ENCODE data around the gene SPAG17. TPM values are rescaled to one million over a fixed set of nuclear protein-coding genes. Genes with fewer than 3 reads are reported as not detected.
A peak's percentile ranks its signal among the peaks of the same experiment; 100 is the strongest.

The SPAG17 gene
- total RNA-seq, 1 experiment from 2014 or later, result not detected

DNA sequence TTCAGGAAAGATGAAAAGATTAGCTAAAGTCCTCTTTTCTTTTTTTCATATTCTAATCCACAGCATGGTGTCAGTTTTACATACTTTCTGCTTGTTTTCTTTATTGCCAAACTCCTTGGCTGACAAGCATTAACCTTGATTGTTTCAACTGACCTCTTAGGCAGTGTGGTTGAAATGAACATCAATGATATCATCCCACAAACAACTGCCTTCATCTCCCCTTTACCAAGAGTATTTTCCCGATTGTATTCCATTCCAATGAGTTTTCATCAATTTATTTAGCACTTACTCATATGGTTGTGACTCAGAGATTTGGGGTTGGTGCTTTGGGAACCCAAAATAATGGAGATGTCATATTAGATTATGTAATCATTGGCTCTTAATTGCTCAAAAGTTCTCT is 71.8 kb downstream of the SPAG17 start:
- Histone ChIP-seq H3K9me3 (no peaks in the 10 kb centered on the region), H3K4me3 (no peak overlapping the region), H3K27me3 (no peaks in the 10 kb centered on the region), H3K36me3 (no peaks in the 10 kb centered on the region)
- peak; percentile 14 for DNase-seq

DNA sequence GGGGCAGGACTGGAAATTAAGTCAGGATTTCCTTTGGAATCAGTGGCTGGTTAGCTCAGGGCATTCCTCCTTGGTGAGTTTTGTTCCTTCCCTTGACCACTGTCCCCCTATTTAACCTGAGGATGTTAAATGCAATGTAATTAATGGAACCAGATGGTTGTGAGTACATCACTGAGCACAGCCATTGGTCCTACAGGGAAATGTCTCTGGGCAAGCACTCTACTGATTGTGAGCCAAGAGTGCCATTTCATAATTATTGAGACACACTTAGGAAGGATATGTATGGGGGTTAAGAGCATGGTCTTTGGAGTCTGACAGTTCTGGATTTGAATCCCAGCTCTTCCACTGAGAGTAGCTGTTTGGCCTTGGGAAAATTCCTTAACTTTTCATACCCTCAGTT is 74.4 kb downstream of the SPAG17 start:
- no peak for DNase-seq
- H3K9me3 ChIP-seq, result no peaks in the 10 kb centered on the region
- no peaks in the 10 kb centered on the region for H3K27me3 ChIP-seq
- H3K36me3 ChIP-seq, result no peaks in the 10 kb centered on the region
- no peak overlapping the region for H3K4me3 ChIP-seq

DNA sequence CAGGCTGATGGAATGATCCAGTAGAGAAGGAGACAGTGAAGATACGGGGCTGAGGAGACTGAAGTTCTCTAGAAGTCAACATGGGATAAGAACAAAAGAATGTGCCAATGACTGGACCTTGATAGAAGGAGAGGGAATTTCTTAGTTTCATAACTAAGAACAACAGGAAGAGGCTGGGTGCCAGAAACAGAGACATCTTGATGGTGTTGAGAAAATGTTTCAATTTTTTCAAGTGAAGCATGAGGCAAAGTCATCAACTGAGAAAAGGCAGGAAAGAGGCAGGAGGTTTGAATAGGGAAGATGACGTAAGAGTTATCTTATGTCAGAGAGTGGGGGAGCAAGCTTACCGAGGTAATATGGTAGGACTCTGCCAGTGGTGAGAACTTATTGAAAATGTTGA is 80.1 kb downstream of the SPAG17 start:
- Histone ChIP-seq H3K9me3 (no peaks in the 10 kb centered on the region), H3K4me3 (no peak overlapping the region), H3K27me3 (no peaks in the 10 kb centered on the region), H3K36me3 (no peaks in the 10 kb centered on the region)
- DNase-seq, result no peak

GRCh38 chr1:118102445-118102844 is 82.6 kb downstream of the SPAG17 start:
- no peak overlapping the region for H3K4me3 ChIP-seq
- no peaks in the 10 kb centered on the region for H3K36me3 ChIP-seq
- H3K27me3 ChIP-seq, result no peaks in the 10 kb centered on the region
- DNase-seq, result no peak
- no peaks in the 10 kb centered on the region for H3K9me3 ChIP-seq

DNA sequence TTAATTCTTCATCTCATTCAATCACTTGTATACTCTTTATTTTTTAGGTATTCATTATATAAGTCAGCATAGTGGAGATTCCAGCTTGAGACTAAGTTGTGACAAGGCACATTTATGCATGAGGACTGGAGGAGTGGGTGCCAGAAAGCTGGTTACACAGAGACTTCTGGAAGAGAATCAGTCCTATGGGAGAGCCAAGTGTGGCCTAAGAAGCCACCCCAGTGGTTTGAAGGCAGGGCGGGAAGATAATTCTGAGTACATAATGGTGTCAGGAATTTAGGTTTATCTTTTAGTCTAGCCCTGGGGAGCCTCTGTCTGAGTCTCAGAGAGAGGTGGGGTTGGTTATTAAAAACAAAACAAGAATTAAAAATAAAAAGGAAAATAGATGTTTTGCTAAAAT is 83.0 kb downstream of the SPAG17 start:
- Histone ChIP-seq H3K27me3 (no peaks in the 10 kb centered on the region), H3K4me3 (no peak overlapping the region; the same call in 1 of the 2 replicates), H3K9me3 (no peaks in the 10 kb centered on the region), H3K36me3 (no peaks in the 10 kb centered on the region)
- DNase-seq, result no peak

DNA sequence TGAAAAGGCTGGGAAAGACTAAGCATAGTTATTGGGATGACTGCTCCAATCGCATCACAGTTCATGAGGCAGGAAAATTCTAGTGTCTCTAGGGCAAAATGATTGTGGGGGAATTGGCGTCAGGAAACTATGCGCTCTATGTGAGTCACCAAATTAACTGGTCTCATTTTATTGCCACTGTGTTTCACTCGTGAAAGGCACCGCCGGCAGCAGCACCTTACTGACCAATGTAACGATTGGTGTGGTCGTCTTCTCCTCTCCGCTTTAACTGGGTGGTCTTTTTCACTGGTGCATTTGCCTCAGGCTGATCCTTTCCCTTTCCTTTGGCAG is 83.5 kb downstream of the SPAG17 start:
- Histone ChIP-seq H3K9me3 (no peaks in the 10 kb centered on the region), H3K36me3 (no peaks in the 10 kb centered on the region), H3K27me3 (no peaks in the 10 kb centered on the region), H3K4me3 (peak overlapping the region; percentile 6; the same call in 1 of the 2 replicates)
- DNase-seq, result peak; percentile 59

GRCh38 chr1:118100686-118101514 is 84.1 kb downstream of the SPAG17 start:
- no peak for DNase-seq
- Histone ChIP-seq H3K36me3 (no peaks in the 10 kb centered on the region), H3K27me3 (no peaks in the 10 kb centered on the region), H3K9me3 (no peaks in the 10 kb centered on the region), H3K4me3 (no peak overlapping the region)

DNA sequence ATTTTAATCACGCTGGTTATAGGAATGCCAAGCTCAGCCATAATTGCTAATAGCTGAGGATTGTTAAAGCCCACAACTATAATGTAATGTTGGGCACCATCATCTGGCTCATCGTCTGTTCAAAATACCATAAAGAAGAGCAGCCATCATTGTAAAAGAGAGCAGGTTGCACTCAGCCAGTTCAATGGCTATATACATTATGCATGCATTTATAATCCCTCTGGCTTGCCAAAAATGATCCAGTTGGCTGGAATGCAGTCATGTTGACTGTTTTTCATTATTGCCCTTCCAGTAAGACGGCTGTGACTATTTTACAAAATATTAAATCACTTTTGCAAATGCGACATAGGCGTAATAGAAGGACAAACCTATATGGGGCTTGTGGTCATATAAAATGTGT is 85.3 kb downstream of the SPAG17 start:
- H3K36me3 ChIP-seq, result no peaks in the 10 kb centered on the region
- no peaks in the 10 kb centered on the region for H3K27me3 ChIP-seq
- H3K9me3 ChIP-seq, result no peaks in the 10 kb centered on the region
- no peak for DNase-seq
- no peak overlapping the region for H3K4me3 ChIP-seq

- no peaks in the 10 kb centered on the region for H3K36me3 ChIP-seq
- H3K4me3 ChIP-seq, result no peak overlapping the region
- no peak for DNase-seq
- H3K27me3 ChIP-seq, result no peaks in the 10 kb centered on the region
- no peaks in the 10 kb centered on the region for H3K9me3 ChIP-seq
These were observed 87.2 kb downstream of the SPAG17 start for GRCh38 chr1:118097622-118098348.

DNA sequence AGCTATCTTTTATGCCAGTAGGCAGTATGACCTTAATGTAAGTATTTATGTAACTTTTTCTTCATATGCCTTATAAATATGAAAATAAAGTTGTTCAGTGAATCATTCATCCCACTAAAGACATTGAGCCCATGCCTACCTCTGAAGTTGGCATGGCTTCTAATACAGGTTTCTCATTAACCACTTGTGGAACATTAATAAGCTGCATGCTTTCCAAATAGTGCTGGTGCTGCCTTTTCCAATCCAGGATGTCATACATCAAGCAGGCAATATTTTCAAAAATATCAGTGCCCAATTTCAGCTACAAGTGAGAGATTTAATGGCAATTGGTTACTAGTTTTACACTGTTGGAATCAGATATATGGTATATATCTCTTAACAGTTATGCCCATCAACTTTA is 92.0 kb downstream of the SPAG17 start:
- Histone ChIP-seq H3K4me3 (no peak overlapping the region), H3K36me3 (no peaks in the 10 kb centered on the region), H3K27me3 (no peaks in the 10 kb centered on the region), H3K9me3 (no peaks in the 10 kb centered on the region)
- DNase-seq, result no peak

DNA sequence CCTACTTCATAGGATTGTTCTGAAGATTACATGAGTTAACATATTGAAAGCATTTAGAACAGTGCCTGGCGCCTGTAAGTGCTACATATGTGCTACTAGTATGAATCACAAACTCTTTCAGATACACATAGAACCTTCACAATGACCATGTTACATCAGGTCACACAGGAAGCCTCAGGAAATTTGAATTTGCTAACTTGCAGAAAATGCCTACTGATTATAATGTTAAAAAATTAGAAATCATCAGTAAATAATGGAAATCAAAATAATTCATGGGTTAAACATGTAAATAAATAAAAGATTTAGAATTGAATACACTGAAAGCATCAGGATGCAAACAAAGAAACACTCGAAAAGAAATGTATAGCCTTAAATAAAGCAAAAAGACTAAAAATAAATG is 94.9 kb downstream of the SPAG17 start:
- Histone ChIP-seq H3K27me3 (no peaks in the 10 kb centered on the region), H3K9me3 (no peaks in the 10 kb centered on the region)

GRCh38 chr1:118085365-118085764 is 99.7 kb downstream of the SPAG17 start:
- H3K4me3 ChIP-seq, result no peak overlapping the region
- DNase-seq, result no peak
- no peaks in the 10 kb centered on the region for H3K27me3 ChIP-seq
- no peaks in the 10 kb centered on the region for H3K9me3 ChIP-seq
- H3K36me3 ChIP-seq, result no peaks in the 10 kb centered on the region

More for the DNA sequence above, 94.9 kb downstream of the SPAG17 start:
- Histone ChIP-seq H3K4me3 (no peak overlapping the region), H3K36me3 (no peaks in the 10 kb centered on the region)
- DNase-seq, result no peak

DNA sequence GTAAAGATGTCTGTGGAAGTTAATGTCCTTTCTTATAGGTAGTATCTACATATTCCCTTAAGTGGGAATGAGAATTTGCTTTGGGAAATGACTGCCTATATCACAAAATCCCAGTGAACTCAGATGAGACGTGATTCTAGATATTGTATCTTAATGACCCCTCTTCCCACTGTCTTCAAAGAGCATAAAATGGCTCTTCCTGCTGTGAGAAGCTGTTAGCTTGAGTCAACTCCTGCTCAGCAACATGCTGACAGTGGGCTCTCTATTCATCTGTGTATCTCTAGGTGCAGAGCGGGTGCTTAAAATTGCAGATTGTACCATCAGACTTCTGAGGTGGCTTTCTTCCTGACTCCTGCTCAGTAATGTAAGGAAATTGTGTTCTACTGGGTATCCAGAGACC is 100.6 kb downstream of the SPAG17 start:
- H3K9me3 ChIP-seq, result no peaks in the 10 kb centered on the region
- no peaks in the 10 kb centered on the region for H3K36me3 ChIP-seq
- H3K4me3 ChIP-seq, result no peak overlapping the region
- H3K27me3 ChIP-seq, result no peaks in the 10 kb centered on the region
- DNase-seq, result no peak

DNA sequence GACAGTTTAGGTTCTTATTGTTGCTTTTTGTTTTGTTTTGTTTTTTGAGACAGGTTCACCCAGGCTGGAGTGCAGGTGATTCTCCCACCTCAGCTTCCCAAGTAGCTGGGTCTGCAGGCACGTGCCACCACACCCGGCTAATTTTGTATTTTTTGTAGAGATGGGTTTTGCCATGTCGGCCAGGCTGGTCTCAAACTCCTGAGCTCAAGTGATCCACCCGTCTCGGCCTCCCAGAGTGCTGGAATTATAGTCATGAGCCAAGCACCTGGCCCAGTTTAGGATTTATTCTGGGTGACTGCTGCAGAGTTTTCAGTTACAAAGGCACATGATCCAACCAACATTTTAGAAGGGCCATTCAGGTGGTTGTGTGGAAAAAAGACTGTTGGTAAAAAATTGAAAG is 102.0 kb downstream of the SPAG17 start:
- DNase-seq, result no peak
- Histone ChIP-seq H3K4me3 (no peak overlapping the region), H3K27me3 (no peaks in the 10 kb centered on the region), H3K9me3 (no peaks in the 10 kb centered on the region), H3K36me3 (no peaks in the 10 kb centered on the region)

GRCh38 chr1:118081387-118081786 is 103.6 kb downstream of the SPAG17 start:
- Histone ChIP-seq H3K27me3 (no peaks in the 10 kb centered on the region), H3K9me3 (no peaks in the 10 kb centered on the region), H3K36me3 (no peaks in the 10 kb centered on the region), H3K4me3 (no peak overlapping the region)
- no peak for DNase-seq

GRCh38 chr1:118077331-118078045 is 107.5 kb downstream of the SPAG17 start:
- H3K9me3 ChIP-seq, result no peaks in the 10 kb centered on the region
- no peaks in the 10 kb centered on the region for H3K27me3 ChIP-seq
- no peak for DNase-seq
- no peaks in the 10 kb centered on the region for H3K36me3 ChIP-seq
- no peak overlapping the region for H3K4me3 ChIP-seq

DNA sequence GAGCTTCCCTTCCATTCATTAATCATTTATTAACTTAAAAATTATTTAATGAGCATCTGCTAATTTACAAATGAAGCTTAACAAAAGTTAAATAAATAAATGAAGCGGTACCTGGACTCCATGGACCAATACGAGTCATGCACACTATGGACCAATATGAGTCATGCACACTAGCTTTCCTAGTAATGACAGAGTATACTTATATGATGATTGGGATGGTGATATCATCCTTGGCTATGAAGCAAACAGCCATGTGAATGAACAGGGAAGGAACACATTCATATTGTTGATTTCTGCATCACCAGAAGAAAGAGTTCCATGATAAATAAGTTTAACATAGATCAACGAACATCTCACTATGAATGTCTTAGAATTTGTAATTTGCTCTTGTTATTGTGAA is 109.9 kb downstream of the SPAG17 start:
- H3K4me3 ChIP-seq, result no peak overlapping the region
- H3K36me3 ChIP-seq, result no peaks in the 10 kb centered on the region
- no peaks in the 10 kb centered on the region for H3K9me3 ChIP-seq
- DNase-seq, result peak; percentile 11
- H3K27me3 ChIP-seq, result no peaks in the 10 kb centered on the region

Data from MG63 (cell line).